ENCODE data around the gene IL20RA.
A peak's percentile ranks its signal among the peaks of the same experiment; 100 is the strongest.
"Not testable (repeated sequence)": the region's sequence is repeated elsewhere in the genome, so short reads cannot be mapped to it uniquely, and the experiment has no call there.

Gene IL20RA

GRCh38 chr6:137084865-137085617 is 40.3 kb upstream of the IL20RA start:
- H3K4me3 ChIP-seq (ENCODE audit: low read length): no peak overlapping the region
- DNase-seq (ENCODE audit: low read depth): no peak
- no peak for TF ChIP-seq CTCF (conservative IDR thresholded peaks at IDR 0.05; ENCODE audit: low read length)

- TF ChIP-seq CTCF (conservative IDR thresholded peaks at IDR 0.05; ENCODE audit: low read length): no peak
- no peak overlapping the region for H3K4me3 ChIP-seq (ENCODE audit: low read length)
- DNase-seq (ENCODE audit: low read depth): no peak
These were observed 39.3 kb upstream of the IL20RA start for GRCh38 chr6:137084090-137084489.

GRCh38 chr6:137081997-137082396 is 37.2 kb upstream of the IL20RA start:
- no peak overlapping the region for H3K4me3 ChIP-seq (ENCODE audit: low read length)
- TF ChIP-seq CTCF (conservative IDR thresholded peaks at IDR 0.05; ENCODE audit: low read length): no peak
- no peak for DNase-seq (ENCODE audit: low read depth)

GRCh38 chr6:137080711-137081110 is 35.9 kb upstream of the IL20RA start:
- H3K4me3 ChIP-seq (ENCODE audit: low read length): no peak overlapping the region
- no peak for DNase-seq (ENCODE audit: low read depth)
- no peak for TF ChIP-seq CTCF (conservative IDR thresholded peaks at IDR 0.05; ENCODE audit: low read length)

GRCh38 chr6:137076277-137077068 is 31.7 kb upstream of the IL20RA start:
- peak; percentile 80 for TF ChIP-seq CTCF (conservative IDR thresholded peaks at IDR 0.05; ENCODE audit: low read length)
- H3K4me3 ChIP-seq (ENCODE audit: low read length): no peak overlapping the region
- DNase-seq (ENCODE audit: low read depth): peak; percentile 65

- not testable (repeated sequence) for DNase-seq (ENCODE audit: low read depth)
These were observed 31.0 kb upstream of the IL20RA start for GRCh38 chr6:137075790-137076189.

GRCh38 chr6:137070303-137070702 is 25.5 kb upstream of the IL20RA start:
- no peak for DNase-seq (ENCODE audit: low read depth)
- H3K4me3 ChIP-seq (ENCODE audit: low read length): no peak overlapping the region
- no peak for TF ChIP-seq CTCF (conservative IDR thresholded peaks at IDR 0.05; ENCODE audit: low read length)

More at GRCh38 chr6:137075790-137076189, 31.0 kb upstream of the IL20RA start:
- not testable (repeated sequence) for H3K4me3 ChIP-seq (ENCODE audit: low read length)

Data from AG10803 (cell line).